Sigmoid colon (tissue), 7 donors: ENCODE results near the gene ZNG1A. TPM values are rescaled to one million over a fixed set of nuclear protein-coding genes. Genes with fewer than 3 reads are reported as not detected.
"Not testable (repeated sequence)": the region's sequence is repeated elsewhere in the genome, so short reads cannot be mapped to it uniquely, and the experiment has no call there.

ENCODE experiments used
- DNase-seq: peaks from one replicate; pipeline ENCODE4 v3.0.0-alpha.2; 2019
- H3K27ac ChIP-seq, 4 donors: fragments of 200-600 bp; sonication (generic); one replicate each; pipeline ENCODE4 v1.5.1; 2016 to 2019; ENCODE audit warnings: mild to moderate bottlenecking in 1 of 4
- H3K27me3 ChIP-seq, 3 donors: fragments of 200-600 bp; sonication (generic); one replicate each; pipeline ENCODE4 v1.5.1; 2019; ENCODE audit warnings: mild to moderate bottlenecking in 1 of 3
- H3K36me3 ChIP-seq, 4 donors: fragments of 200-600 bp; sonication (generic); one replicate each; pipeline ENCODE4 v1.5.1; 2016 to 2019
- H3K4me1 ChIP-seq, 4 donors: fragments of 200-600 bp; sonication (generic); one replicate each; pipeline ENCODE4 v1.5.1; 2017 to 2019
- H3K4me3 ChIP-seq, 4 donors: fragments of 200-600 bp; sonication (generic); one replicate each; pipeline ENCODE4 v1.5.1; 2017 to 2019; ENCODE audit warnings: mild to moderate bottlenecking in 2 of 4, moderate library complexity in 1 of 4
- H3K9me3 ChIP-seq, 4 donors: fragments of 200-600 bp in 3 of 4; sonication (generic) in 3 of 4; one replicate each; pipeline versions ENCODE4 v1.5.1 to v1.6.1; 2013 to 2019
- CTCF ChIP-seq, 4 experiments: fragments of 450-650 bp in 3 of 4; fragments of 200-600 bp in 1 of 4; IDR thresholded peaks; one replicate each; pipeline ENCODE4 v1.5.1; 2016 to 2019; ENCODE audit warnings: antibody characterized with exemption in 4 of 4, mild to moderate bottlenecking in 3 of 4, moderate library complexity in 2 of 4
- EP300 ChIP-seq, 4 donors: sonication (generic); formaldehyde crosslinking; IDR thresholded peaks; one replicate each; pipeline ENCODE4 v1.6.1; 2017; ENCODE audit warnings: antibody characterized with exemption in 4 of 4
- POLR2A ChIP-seq, 2 donors: fragments of 450-650 bp; IDR thresholded peaks; one replicate each; pipeline ENCODE4 v1.6.1; 2016; ENCODE audit warnings: antibody characterized with exemption in 2 of 2, mild to moderate bottlenecking in 2 of 2, moderate library complexity in 2 of 2
- POLR2AphosphoS5 ChIP-seq, 4 donors: sonication (generic); formaldehyde crosslinking; IDR thresholded peaks; one replicate each; pipeline ENCODE4 v1.6.1; 2017; ENCODE audit warnings: antibody characterized with exemption in 4 of 4
- WGBS, 2 donors: extraction: QIAGEN DNeasy Blood & Tissue Kit; methylation state at CpG; one replicate each; pipeline ENCODE4 v1.1.7; 2013; 5-methylcytosine and 5-hydroxymethylcytosine counted together
- intact Hi-C: fragments of 100-400 bp; cut with DNase I; formaldehyde crosslinking; loops from one replicate; pipeline ENCODE4 v1.15.1; 2023
- polyA plus RNA-seq, 3 donors: library from polyadenylated mRNA; stranded (reverse); fragments of 200-250 nt; gene quantifications; one replicate each; pipeline ENCODE4 v1.2.3, GENCODE V29; 2013
- total RNA-seq, 4 donors: library from RNA; depleted of rRNA; stranded (reverse); fragments of >200 nt; gene quantifications; one replicate each; pipeline ENCODE4 v1.1.0, GENCODE V29; 2016
- donor health status: healthy with polysubstance abuse.
- donor health status: Bipolar disorder and iron deficiency.
- donor health status: healthy.

ZNG1A gene
- total and polyA plus RNA-seq, 7 donors, result 22.5 to 43.9 (median 28.0) TPM

- Histone ChIP-seq H3K4me3 (no peak overlapping the region), H3K4me1 (peaks cover 0 to 14% (median 5%) of the 10 kb centered on the region in 4 donors), H3K9me3 (no peaks in the 10 kb centered on the region), H3K36me3 (no peaks in the 10 kb centered on the region), H3K27ac (peak overlapping the region in 1 of 4 donors; percentile 92), H3K27me3 (peaks cover 5 to 36% (median 30%) of the 10 kb centered on the region in 3 donors)
- DNase-seq, result no peak
- intact Hi-C loops, result no loop called here
- TF ChIP-seq CTCF (IDR thresholded peaks at IDR 0.05), result no peak
- TF ChIP-seq EP300 (IDR thresholded peaks at IDR 0.05), result no peak
- no peak for TF ChIP-seq POLR2AphosphoS5 (IDR thresholded peaks at IDR 0.05)
- TF ChIP-seq POLR2A (IDR thresholded peaks at IDR 0.05), result no peak
- whole genome bisulfite sequencing, 2 donors, result 35 to 72% methylated on average over 1 of the region's 1 CpG
Observed at GRCh38 chr9:216866-217265, 38.0 kb upstream of the ZNG1A start.

GRCh38 chr9:215631-216155 lies 36.8 kb upstream of the ZNG1A start:
- H3K4me1 ChIP-seq, result peaks cover 0 to 14% (median 5%) of the 10 kb centered on the region in 4 donors
- intact Hi-C loops, result no loop called here
- TF ChIP-seq CTCF (IDR thresholded peaks at IDR 0.05), result no peak
- no peak for TF ChIP-seq POLR2AphosphoS5 (IDR thresholded peaks at IDR 0.05)
- no peak for TF ChIP-seq POLR2A (IDR thresholded peaks at IDR 0.05)
- no peak for TF ChIP-seq EP300 (IDR thresholded peaks at IDR 0.05)
- DNase-seq, result no peak
- H3K27ac ChIP-seq, result peak overlapping the region; percentile 66 to 92 (median 72)
- 52 to 60% methylated on average over 6 of the region's 6 CpGs for WGBS, 2 donors
- no peaks in the 10 kb centered on the region for H3K36me3 ChIP-seq
- peak overlapping the region; percentile 28 to 55 (median 50) for H3K4me3 ChIP-seq
- peaks cover 5 to 36% (median 30%) of the 10 kb centered on the region in 3 donors for H3K27me3 ChIP-seq
- no peaks in the 10 kb centered on the region for H3K9me3 ChIP-seq

DNA sequence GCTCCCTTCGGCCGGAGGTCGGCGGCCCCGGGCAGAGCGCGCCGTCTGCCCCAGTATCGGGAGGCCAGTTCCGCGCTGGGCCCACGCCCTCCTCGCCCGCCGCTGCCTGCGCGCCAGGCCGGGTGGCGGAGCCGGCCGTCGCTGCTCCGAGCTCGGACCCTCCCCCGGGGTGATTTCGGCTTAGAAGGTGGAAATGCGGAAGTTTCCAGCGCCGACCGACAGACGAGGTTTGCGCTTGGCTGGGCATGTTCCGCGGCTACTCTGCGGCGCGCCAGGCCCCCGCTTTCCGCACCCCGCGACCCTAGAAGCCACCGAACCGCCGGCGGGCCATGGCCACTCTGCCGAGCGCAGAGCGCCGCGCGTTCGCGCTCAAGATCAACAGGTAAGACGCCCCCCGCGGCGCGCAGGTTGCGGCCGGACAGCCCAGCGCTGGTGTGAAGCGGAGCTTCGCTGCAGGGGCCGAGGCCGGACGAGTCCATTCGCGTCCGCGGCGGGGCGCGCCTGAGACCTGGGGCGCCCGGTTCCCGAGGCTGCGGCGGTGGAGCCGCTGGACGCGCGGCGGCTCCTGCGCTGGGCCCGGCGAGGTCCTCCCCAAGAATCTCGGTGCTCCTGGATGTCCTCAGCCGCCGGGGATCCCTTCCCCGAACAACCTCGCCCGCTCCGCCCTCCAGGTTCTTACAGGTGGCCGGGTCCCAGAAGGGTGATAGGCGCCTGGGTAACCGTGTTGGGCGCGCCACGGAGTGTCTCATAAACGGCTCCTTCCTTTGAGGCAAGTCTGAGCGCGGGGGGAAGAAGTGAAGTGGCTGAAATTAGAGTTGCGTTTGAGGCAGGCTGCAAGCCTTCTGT lies 36.0 kb upstream of the ZNG1A start, which contains the start of gene DOCK8:
Gene DOCK8, plus strand, starts transcription at position 218 of the 846 bp plus-strand sequence. Its CDS starts 112 bp downstream, at position 330.
- peak within 1 kb of the TSS; percentile 66 to 92 (median 72) for H3K27ac ChIP-seq
- WGBS, 2 donors, result 0 to 1% methylated on average over 103 of the region's 103 CpGs
- TF ChIP-seq POLR2A (IDR thresholded peaks at IDR 0.05), result no peak
- H3K4me3 ChIP-seq, result peak within 1 kb of the TSS; percentile 28 to 55 (median 50)
- peaks cover 5 to 36% (median 30%) of the 10 kb centered on the region in 3 donors for H3K27me3 ChIP-seq
- intact Hi-C loops, result no loop called here
- H3K9me3 ChIP-seq, result no peaks in the 10 kb centered on the region
- peak; percentile 76 for DNase-seq
- peaks cover 0 to 14% (median 5%) of the 10 kb centered on the region in 4 donors for H3K4me1 ChIP-seq
- no peaks in the 10 kb centered on the region for H3K36me3 ChIP-seq

GRCh38 chr9:214351-214647 lies 35.4 kb upstream of the ZNG1A start:
- Histone ChIP-seq H3K27me3 (peaks cover 5 to 36% (median 30%) of the 10 kb centered on the region in 3 donors), H3K4me3 (peak overlapping the region; percentile 28 to 55 (median 50)), H3K36me3 (no peaks in the 10 kb centered on the region), H3K27ac (peak overlapping the region; percentile 66 to 92 (median 72)), H3K9me3 (no peaks in the 10 kb centered on the region), H3K4me1 (peaks cover 0 to 14% (median 5%) of the 10 kb centered on the region in 4 donors)
- no peak for DNase-seq
- 3% methylated on average over 14 of the region's 14 CpGs for WGBS, 2 donors
- intact Hi-C loops, result no loop called here
- TF ChIP-seq EP300 (IDR thresholded peaks at IDR 0.05) (no peak), POLR2AphosphoS5 (IDR thresholded peaks at IDR 0.05) (no peak), CTCF (IDR thresholded peaks at IDR 0.05) (no peak), POLR2A (IDR thresholded peaks at IDR 0.05) (no peak)

GRCh38 chr9:213901-214300 lies 35.0 kb upstream of the ZNG1A start:
- 88 to 89% methylated on average over 24 of the region's 24 CpGs for WGBS, 2 donors
- Histone ChIP-seq H3K27me3 (peaks cover 5 to 36% (median 30%) of the 10 kb centered on the region in 3 donors), H3K4me1 (peaks cover 0 to 14% (median 5%) of the 10 kb centered on the region in 4 donors), H3K27ac (peak overlapping the region in 3 of 4 donors; percentile 70 to 92 (median 74)), H3K4me3 (peak overlapping the region in 2 of 4 donors; percentile 52 to 55)
- H3K36me3 ChIP-seq, intact Hi-C loops, DNase-seq, H3K9me3 ChIP-seq: not testable (repeated sequence)
